ENCODE results near the gene ZBTB38. TPM values are rescaled to one million over a fixed set of nuclear protein-coding genes. Genes with fewer than 3 reads are reported as not detected.

The ZBTB38 gene
- total RNA-seq, 4 donors from 2014 or later, result 65.8 to 101 (median 85.9) TPM

DNA sequence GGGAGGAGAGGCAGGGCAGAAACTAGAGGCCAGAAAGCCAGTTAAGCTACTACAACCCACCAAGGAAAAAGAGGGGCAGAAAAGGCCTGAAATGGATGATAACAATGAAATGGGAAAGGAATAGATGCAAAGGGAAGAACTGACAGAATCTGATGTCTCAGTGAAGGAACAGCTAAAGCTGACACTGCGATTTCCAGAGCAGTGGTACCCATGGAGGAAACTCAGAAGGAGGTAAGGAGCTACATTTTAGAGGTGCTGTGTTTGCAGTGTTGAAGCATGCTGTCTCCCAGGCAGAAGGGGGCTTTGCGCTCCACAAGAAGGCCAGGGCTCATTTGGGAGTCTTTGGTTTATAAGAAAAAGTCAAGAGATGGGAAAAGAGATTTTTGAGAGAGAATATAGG, 38.0 kb downstream of the ZBTB38 start:
- peak overlapping the region; percentile 57 for H3K27ac ChIP-seq
- no peak overlapping the region for H3K4me3 ChIP-seq
- 99% methylated on average over 2 of the region's 2 CpGs for WGBS
- no peaks in the 10 kb centered on the region for H3K27me3 ChIP-seq
- peaks cover 69% of the 10 kb centered on the region for H3K4me1 ChIP-seq
- peaks cover 27% of the 10 kb centered on the region for H3K36me3 ChIP-seq
- DNase-seq (ENCODE audit: low spot score in 2 of 2), result no peak
- TF ChIP-seq CTCF (IDR thresholded peaks at IDR 0.05), result no peak
- no peak for TF ChIP-seq POLR2AphosphoS5 (IDR thresholded peaks at IDR 0.05)
- TF ChIP-seq EP300 (IDR thresholded peaks at IDR 0.05), result no peak
- no peak for TF ChIP-seq POLR2A (IDR thresholded peaks at IDR 0.05)
- no peaks in the 10 kb centered on the region for H3K9me3 ChIP-seq

DNA sequence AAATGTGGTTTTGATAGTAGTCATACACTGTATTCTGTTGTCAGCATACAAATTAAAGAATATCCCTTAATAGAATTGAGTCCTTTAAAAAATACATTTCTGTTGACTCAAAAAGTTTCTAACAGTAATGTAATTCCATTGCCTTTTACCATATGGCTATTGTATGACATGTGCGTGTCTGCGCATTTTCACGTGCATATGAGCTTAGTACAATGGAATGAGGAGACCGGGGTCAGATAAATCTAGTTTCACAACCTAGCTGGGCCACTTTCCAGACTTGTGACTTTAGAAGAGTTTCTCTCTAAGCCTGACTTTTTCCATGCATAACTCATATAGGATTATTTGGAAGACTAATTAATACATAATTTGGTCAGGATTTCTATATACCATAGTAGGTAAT, 38.7 kb downstream of the ZBTB38 start:
- peaks cover 71% of the 10 kb centered on the region for H3K4me1 ChIP-seq
- no peak overlapping the region for H3K4me3 ChIP-seq
- WGBS, result 28% methylated on average over 4 of the region's 4 CpGs
- H3K27me3 ChIP-seq, result no peaks in the 10 kb centered on the region
- DNase-seq (ENCODE audit: low spot score in 2 of 2), result peak in 1 of 2 donors; percentile 75
- peak overlapping the region; percentile 57 for H3K27ac ChIP-seq
- H3K36me3 ChIP-seq, result peaks cover 27% of the 10 kb centered on the region
- TF ChIP-seq POLR2A (IDR thresholded peaks at IDR 0.05) (no peak), EP300 (IDR thresholded peaks at IDR 0.05) (no peak), CTCF (IDR thresholded peaks at IDR 0.05) (no peak), POLR2AphosphoS5 (IDR thresholded peaks at IDR 0.05) (no peak)
- no peaks in the 10 kb centered on the region for H3K9me3 ChIP-seq

GRCh38 chr3:141407825-141408224, 39.5 kb downstream of the ZBTB38 start:
- Histone ChIP-seq H3K4me3 (no peak overlapping the region), H3K36me3 (peaks cover 27% of the 10 kb centered on the region), H3K27me3 (no peaks in the 10 kb centered on the region), H3K27ac (no peak overlapping the region), H3K9me3 (no peaks in the 10 kb centered on the region), H3K4me1 (peaks cover 73% of the 10 kb centered on the region)
- DNase-seq (ENCODE audit: low spot score in 2 of 2), result no peak
- WGBS, result 91% methylated on average over 2 of the region's 2 CpGs
- no peak for TF ChIP-seq CTCF (IDR thresholded peaks at IDR 0.05)
- no peak for TF ChIP-seq EP300 (IDR thresholded peaks at IDR 0.05)
- TF ChIP-seq POLR2AphosphoS5 (IDR thresholded peaks at IDR 0.05), result no peak
- TF ChIP-seq POLR2A (IDR thresholded peaks at IDR 0.05), result no peak

DNA sequence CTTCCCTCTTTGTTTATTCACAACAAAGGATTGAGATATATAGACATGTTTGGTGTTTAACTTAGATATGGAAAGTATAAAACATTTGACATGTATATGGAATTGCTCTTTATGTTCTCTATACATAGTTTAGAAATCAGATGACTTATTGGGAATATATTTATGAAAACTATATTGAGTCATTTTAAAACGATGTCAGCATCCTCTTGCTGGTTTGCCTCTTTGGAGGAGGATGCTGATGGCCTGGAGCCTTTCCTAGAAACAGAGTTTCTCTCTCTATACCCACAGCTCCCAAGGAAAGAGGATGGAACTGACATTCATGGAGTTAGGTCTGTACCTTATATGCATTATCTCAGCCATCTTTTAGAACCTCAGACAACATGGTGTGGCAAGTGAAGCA, 40.3 kb downstream of the ZBTB38 start:
- WGBS, result 71% methylated on average over 1 of the region's 1 CpG
- peaks cover 27% of the 10 kb centered on the region for H3K36me3 ChIP-seq
- H3K27me3 ChIP-seq, result no peaks in the 10 kb centered on the region
- H3K27ac ChIP-seq, result no peak overlapping the region
- no peak overlapping the region for H3K4me3 ChIP-seq
- TF ChIP-seq CTCF (IDR thresholded peaks at IDR 0.05) (no peak), POLR2A (IDR thresholded peaks at IDR 0.05) (no peak), POLR2AphosphoS5 (IDR thresholded peaks at IDR 0.05) (no peak), EP300 (IDR thresholded peaks at IDR 0.05) (no peak)
- peaks cover 73% of the 10 kb centered on the region for H3K4me1 ChIP-seq
- H3K9me3 ChIP-seq, result no peaks in the 10 kb centered on the region
- no peak for DNase-seq (ENCODE audit: low spot score in 2 of 2)

DNA sequence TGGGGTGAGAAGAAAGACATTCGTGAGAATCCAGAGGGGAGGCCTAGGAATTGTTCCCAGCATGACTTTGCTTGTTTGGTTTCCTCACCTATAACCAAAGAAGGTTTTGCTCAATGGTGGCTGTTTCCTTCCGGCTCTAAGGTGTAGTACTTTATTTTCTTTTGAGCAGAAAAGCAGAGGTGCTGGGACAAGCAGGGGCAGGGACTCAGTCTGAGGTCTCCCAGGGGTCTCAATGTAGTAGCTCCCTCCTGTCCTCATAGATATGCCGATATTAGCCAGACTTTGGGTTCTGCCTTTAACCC, 41.6 kb downstream of the ZBTB38 start:
- Histone ChIP-seq H3K4me1 (peaks cover 72% of the 10 kb centered on the region), H3K36me3 (peaks cover 27% of the 10 kb centered on the region), H3K4me3 (no peak overlapping the region), H3K9me3 (no peaks in the 10 kb centered on the region), H3K27ac (peak overlapping the region; percentile 95), H3K27me3 (no peaks in the 10 kb centered on the region)
- TF ChIP-seq EP300 (IDR thresholded peaks at IDR 0.05) (no peak), POLR2A (IDR thresholded peaks at IDR 0.05) (no peak), POLR2AphosphoS5 (IDR thresholded peaks at IDR 0.05) (no peak), CTCF (IDR thresholded peaks at IDR 0.05) (no peak)
- 69% methylated on average over 3 of the region's 3 CpGs for WGBS
- DNase-seq (ENCODE audit: low spot score in 2 of 2), result no peak

Data from suprapubic skin (tissue), 4 donors.